ENCODE results near the gene UBXN11. TPM values are rescaled to one million over a fixed set of nuclear protein-coding genes. Genes with fewer than 3 reads are reported as not detected.

The UBXN11 gene
- total RNA-seq, 1 donor from 2014 or later, result 7.1 TPM

DNA sequence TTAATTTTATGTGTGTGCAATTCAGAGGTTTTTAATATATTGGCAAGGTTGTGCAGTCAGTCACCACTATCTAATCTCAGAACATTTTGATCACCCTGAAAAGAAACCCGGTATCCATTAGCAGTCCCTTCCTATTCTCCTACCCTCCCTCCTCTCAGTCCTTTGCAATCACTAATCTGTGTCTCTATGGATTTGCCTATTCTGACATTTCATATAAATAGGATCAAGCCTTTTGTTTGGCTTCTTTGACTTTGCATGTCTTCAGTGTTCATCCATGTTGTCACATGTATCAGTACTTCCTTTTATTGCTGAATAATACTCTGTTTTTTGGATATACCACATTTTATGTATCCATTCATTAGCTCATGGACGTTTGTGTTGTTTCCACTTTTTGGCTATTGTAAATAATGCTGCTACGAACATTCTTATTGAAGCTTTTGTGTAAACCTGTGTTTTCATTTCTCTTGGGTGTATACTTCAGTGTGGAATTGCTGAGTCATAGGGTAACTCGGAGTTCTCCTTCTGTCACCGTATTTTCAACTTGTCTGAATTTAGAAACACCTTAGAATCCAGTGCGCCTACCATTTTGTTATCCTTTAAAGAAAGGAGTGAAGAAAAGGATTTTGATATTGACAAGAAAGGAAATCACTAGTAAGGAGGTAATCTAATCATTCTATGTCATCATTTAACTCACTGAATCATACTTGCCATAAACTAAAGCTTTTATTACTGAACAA lies 69.0 kb downstream of the UBXN11 start:
- no peak overlapping the region for H3K4me3 ChIP-seq
- DNase-seq (ENCODE audit: extremely low spot score in 2 of 2), result no peak
- peaks cover 6% of the 10 kb centered on the region for H3K4me1 ChIP-seq
- TF ChIP-seq, protein P1, sequence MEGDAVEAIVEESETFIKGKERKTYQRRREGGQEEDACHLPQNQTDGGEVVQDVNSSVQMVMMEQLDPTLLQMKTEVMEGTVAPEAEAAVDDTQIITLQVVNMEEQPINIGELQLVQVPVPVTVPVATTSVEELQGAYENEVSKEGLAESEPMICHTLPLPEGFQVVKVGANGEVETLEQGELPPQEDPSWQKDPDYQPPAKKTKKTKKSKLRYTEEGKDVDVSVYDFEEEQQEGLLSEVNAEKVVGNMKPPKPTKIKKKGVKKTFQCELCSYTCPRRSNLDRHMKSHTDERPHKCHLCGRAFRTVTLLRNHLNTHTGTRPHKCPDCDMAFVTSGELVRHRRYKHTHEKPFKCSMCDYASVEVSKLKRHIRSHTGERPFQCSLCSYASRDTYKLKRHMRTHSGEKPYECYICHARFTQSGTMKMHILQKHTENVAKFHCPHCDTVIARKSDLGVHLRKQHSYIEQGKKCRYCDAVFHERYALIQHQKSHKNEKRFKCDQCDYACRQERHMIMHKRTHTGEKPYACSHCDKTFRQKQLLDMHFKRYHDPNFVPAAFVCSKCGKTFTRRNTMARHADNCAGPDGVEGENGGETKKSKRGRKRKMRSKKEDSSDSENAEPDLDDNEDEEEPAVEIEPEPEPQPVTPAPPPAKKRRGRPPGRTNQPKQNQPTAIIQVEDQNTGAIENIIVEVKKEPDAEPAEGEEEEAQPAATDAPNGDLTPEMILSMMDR (IDR thresholded peaks at IDR 0.05), result no peak
- TF ChIP-seq POLR2A (IDR thresholded peaks at IDR 0.05) (no peak), POLR2AphosphoS5 (IDR thresholded peaks at IDR 0.05; ENCODE audit: insufficient read depth in 1 of 2, low read depth in 1 of 2) (peak in 1 of 2 donors; percentile 74)
- intact Hi-C loops (cut with DNase I), result no loop called here
- H3K9me3 ChIP-seq, result no peaks in the 10 kb centered on the region
- no peak overlapping the region for H3K27ac ChIP-seq
- no peaks in the 10 kb centered on the region for H3K36me3 ChIP-seq
- H3K27me3 ChIP-seq, result no peaks in the 10 kb centered on the region

DNA sequence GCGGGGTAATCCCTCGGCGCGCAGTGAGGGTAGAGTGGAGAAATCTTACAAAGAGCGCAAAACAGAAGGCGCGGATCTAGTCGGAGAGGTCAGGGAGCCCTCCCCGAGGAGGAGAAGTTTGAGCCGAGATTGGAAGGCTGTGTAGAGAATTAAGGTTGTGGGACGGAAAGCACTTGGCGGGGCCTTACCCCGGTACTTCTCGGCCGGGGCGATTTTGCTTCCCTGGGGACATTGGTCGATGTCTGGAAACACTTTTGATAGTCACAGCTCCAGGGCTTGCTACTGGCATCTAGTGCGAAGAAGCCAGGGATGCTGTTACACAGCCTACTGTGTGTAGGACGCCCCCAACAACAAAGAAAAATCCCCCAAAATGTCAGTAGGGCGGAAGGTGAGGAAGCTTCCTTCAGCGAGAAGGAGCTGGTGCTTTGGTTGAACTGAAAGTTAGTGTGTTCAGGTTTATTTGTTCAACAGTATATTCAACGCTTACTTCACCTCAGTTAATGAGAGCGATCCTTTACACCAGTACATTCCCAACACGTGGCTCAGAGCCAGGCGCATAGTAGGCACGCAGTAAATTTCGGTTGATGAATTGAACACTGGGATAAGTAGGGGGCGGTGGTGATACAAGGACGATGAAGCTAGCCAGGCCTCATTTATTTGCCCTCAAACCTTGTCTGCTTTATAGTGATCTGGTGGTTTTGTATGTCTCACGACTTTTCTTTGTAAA lies 71.6 kb downstream of the UBXN11 start:
- H3K27me3 ChIP-seq, result no peaks in the 10 kb centered on the region
- H3K9me3 ChIP-seq, result no peaks in the 10 kb centered on the region
- intact Hi-C loops (cut with DNase I), result no loop called here
- TF ChIP-seq, protein P1 (IDR thresholded peaks at IDR 0.05), result no peak
- peak in 1 of 2 donors; percentile 35 for TF ChIP-seq POLR2AphosphoS5 (IDR thresholded peaks at IDR 0.05; ENCODE audit: insufficient read depth in 1 of 2, low read depth in 1 of 2)
- peak overlapping the region; percentile 84 for H3K27ac ChIP-seq
- DNase-seq (ENCODE audit: extremely low spot score in 2 of 2), result no peak
- peak overlapping the region; percentile 65 to 85 for H3K4me3 ChIP-seq
- no peaks in the 10 kb centered on the region for H3K36me3 ChIP-seq
- peaks cover 6% of the 10 kb centered on the region for H3K4me1 ChIP-seq

DNA sequence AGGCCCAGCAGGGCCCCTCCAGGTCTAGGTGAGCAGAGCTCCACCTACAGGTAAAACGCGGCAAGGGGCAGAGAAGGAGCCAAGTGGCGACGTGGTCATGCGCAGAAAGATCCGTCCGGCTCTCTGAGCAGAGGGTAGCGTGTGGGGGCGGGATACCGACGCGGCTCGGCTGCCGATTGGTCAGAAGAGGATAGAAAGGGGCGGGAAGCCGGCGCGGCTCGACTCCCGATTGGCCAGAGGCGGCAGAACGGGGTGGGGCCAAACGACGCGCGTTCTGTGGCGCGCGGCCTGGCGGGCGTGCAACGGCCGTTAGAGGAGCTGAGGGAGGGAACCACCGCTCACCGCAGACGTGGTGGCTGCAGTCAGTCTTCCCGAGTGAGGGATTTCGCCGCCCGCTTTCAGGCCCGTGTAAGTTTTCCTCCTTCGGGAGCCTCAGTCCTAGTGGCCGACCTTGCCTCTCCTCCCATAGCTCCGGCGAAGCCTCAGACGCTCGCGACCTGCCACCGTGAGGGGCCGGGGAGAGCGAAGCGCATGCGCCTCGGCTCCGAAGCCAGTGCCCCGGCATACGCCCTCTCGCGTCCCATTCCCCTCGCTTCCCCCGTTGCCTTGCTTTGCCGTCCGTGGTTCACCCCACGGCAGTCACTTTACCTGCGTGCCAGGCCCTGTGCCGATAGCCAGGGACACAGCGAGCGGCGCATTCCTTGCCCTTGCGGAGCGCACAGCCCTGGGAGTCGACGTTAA lies 72.4 kb downstream of the UBXN11 start, which contains the start of gene CEP85:
Gene CEP85 (plus strand): TSS at position 298 of the 741 bp plus-strand sequence. CDS start 5,584 bp downstream, outside the sequence.
- intact Hi-C loops (cut with DNase I), result no loop called here
- Histone ChIP-seq H3K27me3 (no peaks in the 10 kb centered on the region), H3K27ac (peak within 1 kb of the TSS; percentile 84), H3K9me3 (no peaks in the 10 kb centered on the region), H3K4me3 (peak within 1 kb of the TSS; percentile 65 to 85), H3K4me1 (peaks cover 6% of the 10 kb centered on the region), H3K36me3 (no peaks in the 10 kb centered on the region)
- DNase-seq (ENCODE audit: extremely low spot score in 2 of 2), result peak in 1 of 2 donors; percentile 97
- peak; percentile 25 to 58 for TF ChIP-seq POLR2A (IDR thresholded peaks at IDR 0.05)
- TF ChIP-seq, protein P1 (IDR thresholded peaks at IDR 0.05), result peak; percentile 20 to 59 (median 49)
- TF ChIP-seq POLR2AphosphoS5 (IDR thresholded peaks at IDR 0.05; ENCODE audit: insufficient read depth in 1 of 2, low read depth in 1 of 2), result peak; percentile 86 to 89

Other genes with a start within 250 kb of the UBXN11 start
- not detected for gene TRIM63, start 239.0 kb downstream of the UBXN11 start, total RNA-seq
- 5.6 TPM for gene PDIK1L, start 194.8 kb downstream of the UBXN11 start, total RNA-seq
- 4.2 TPM for gene FAM110D, start 147.6 kb downstream of the UBXN11 start, total RNA-seq
- gene C1orf232, start 137.7 kb downstream of the UBXN11 start, total RNA-seq, result not detected
- 18.7 TPM for gene ZNF593, start 136.7 kb downstream of the UBXN11 start, total RNA-seq
- gene ZNF593OS, start 134.8 kb downstream of the UBXN11 start, total RNA-seq, result not detected
- 21.9 TPM for gene CNKSR1, start 129.1 kb downstream of the UBXN11 start, total RNA-seq
- not detected for gene CATSPER4, start 116.0 kb downstream of the UBXN11 start, total RNA-seq
- 9.1 TPM for gene CEP85, start 72.4 kb downstream of the UBXN11 start, total RNA-seq
- 115 TPM for gene SH3BGRL3, start 26.6 kb downstream of the UBXN11 start, total RNA-seq
- gene CD52, start 11.3 kb upstream of the UBXN11 start, total RNA-seq, result 8.1 TPM
- gene CRYBG2, start 47.5 kb upstream of the UBXN11 start, total RNA-seq, result 67.0 TPM
- gene ZNF683, start 66.1 kb upstream of the UBXN11 start, total RNA-seq, result not detected
- not detected for gene LIN28A, start 104.2 kb upstream of the UBXN11 start, total RNA-seq
- 24.8 TPM for gene DHDDS, start 125.7 kb upstream of the UBXN11 start, total RNA-seq
- gene HMGN2, start 165.8 kb upstream of the UBXN11 start, total RNA-seq, result 127 TPM
- 22.8 TPM for gene RPS6KA1, start 223.1 kb upstream of the UBXN11 start, total RNA-seq